B cell (primary cell): ENCODE measurements around the gene SMC6. TPM values are rescaled to one million over a fixed set of nuclear protein-coding genes. Genes with fewer than 3 reads are reported as not detected.

Experiments
- ATAC-seq: fragments of 200-7000 bp; cut with Tn5 transposase; one replicate; pipeline ENCODE4 v1.10.0; 2021; ENCODE audit warnings: low read depth, mild to moderate bottlenecking, moderate number of reproducible peaks, moderate library complexity
- CTCF ChIA-PET: fragments of 350-600 bp; sonication (Branson Sonifier 250); formaldehyde crosslinking; loops from one replicate; lab custom pipeline; 2021; ENCODE audit warnings: antibody characterized with exemption, inconsistent platforms; lab: Charles Lee
- POLR2A ChIA-PET: fragments of 350-600 bp; sonication (Branson Sonifier 250); formaldehyde crosslinking; loops from one replicate; lab custom pipeline; 2021; ENCODE audit warnings: antibody characterized with exemption; lab: Charles Lee
- DNase-seq: peaks from one replicate; pipeline ENCODE4 v3.0.0; 2013
- H2AFZ ChIP-seq: 2 replicates; pipeline ENCODE4 v1.6.1; 2012; ENCODE audit warnings: mild to moderate bottlenecking, low read depth, low read length; ENCODE audit not compliant: insufficient read depth, poor library complexity, severe bottlenecking
- H3K27ac ChIP-seq, 2 donors: 1 replicate in 1 of 2; 2 replicates in 1 of 2; pipeline ENCODE4 v1.5.1; 2012 to 2013; ENCODE audit warnings: low read length in 2 of 2, mild to moderate bottlenecking in 2 of 2, moderate library complexity in 1 of 2
- H3K27me3 ChIP-seq, 4 experiments: fragments of 200-600 bp in 1 of 4; sonication (generic) in 1 of 4; replicated peaks in 1 of 4; 1 replicate in 2 of 4; 2 replicates in 2 of 4; pipeline versions ENCODE4 v1.6.1 to v1.7.0; 2013 to 2016; ENCODE audit warnings: low read length in 3 of 4, mild to moderate bottlenecking in 2 of 4, mixed read lengths in 1 of 4, moderate library complexity in 1 of 4; ENCODE audit not compliant: insufficient read depth in 4 of 4, control insufficient read depth in 3 of 4; ENCODE audit errors: control extremely low read depth in 1 of 4
- H3K36me3 ChIP-seq, 2 experiments: replicated peaks in 1 of 2; 1 replicate in 1 of 2; 2 replicates in 1 of 2; pipeline versions ENCODE4 v1.6.1 to v1.7.1; 2013; ENCODE audit warnings: low read length in 1 of 2; ENCODE audit not compliant: insufficient read depth in 2 of 2, control insufficient read depth in 1 of 2; ENCODE audit errors: control extremely low read depth in 1 of 2, extremely low read depth in 1 of 2
- H3K4me1 ChIP-seq, 2 donors: fragments of 200-600 bp in 1 of 2; sonication (generic) in 1 of 2; 1 replicate in 1 of 2; 2 replicates in 1 of 2; pipeline versions ENCODE4 v1.5.1 to v1.6.1; 2013 to 2017; ENCODE audit warnings: low read length in 2 of 2; ENCODE audit not compliant: control insufficient read depth in 2 of 2, insufficient read depth in 2 of 2
- H3K4me2 ChIP-seq: replicated peaks from 2 replicates; pipeline ENCODE3; 2012; ENCODE audit warnings: mild to moderate bottlenecking, low read depth, low read length; ENCODE audit not compliant: poor library complexity, severe bottlenecking
- H3K4me3 ChIP-seq, 5 experiments: fragments of 200-600 bp in 1 of 5; sonication (generic) in 1 of 5; 1 replicate in 3 of 5; 2 replicates in 2 of 5; pipeline versions ENCODE4 v1.5.1 to v1.7.0; 2011 to 2016; ENCODE audit warnings: low read length in 4 of 5, mild to moderate bottlenecking in 4 of 5, low read depth in 2 of 5, control low read depth in 1 of 5, moderate library complexity in 1 of 5; ENCODE audit not compliant: insufficient read depth in 1 of 5; ENCODE audit errors: control extremely low read depth in 1 of 5, extremely low read depth in 1 of 5
- H3K79me2 ChIP-seq: fragments of 200-600 bp; sonication (generic); one replicate; pipeline ENCODE4 v1.6.0; 2016; ENCODE audit warnings: low read length; ENCODE audit not compliant: control insufficient read depth, insufficient read depth
- H3K9ac ChIP-seq: fragments of 200-600 bp; sonication (generic); 2 replicates; pipeline ENCODE4 v1.6.1; 2017; ENCODE audit warnings: mild to moderate bottlenecking, low read length, moderate library complexity
- H3K9me3 ChIP-seq, 3 donors: one replicate each; pipeline versions ENCODE4 v1.6.1 to v1.7.1; 2013; ENCODE audit warnings: low read length in 2 of 3; ENCODE audit not compliant: control insufficient read depth in 2 of 3, insufficient read depth in 1 of 3; ENCODE audit errors: control extremely low read depth in 1 of 3
- H4K20me1 ChIP-seq: 2 replicates; pipeline ENCODE4 v1.6.0; 2012; ENCODE audit warnings: mild to moderate bottlenecking, low read length; ENCODE audit not compliant: insufficient read depth, control insufficient read depth, poor library complexity, severe bottlenecking
- H3K27ac Mint-ChIP-seq: one replicate; pipeline ENCODE4 v1.8.0; 2021; ENCODE audit warnings: mixed read lengths
- H3K27me3 Mint-ChIP-seq: one replicate; pipeline ENCODE4 v1.8.0; 2021; ENCODE audit warnings: mixed read lengths
- H3K4me1 Mint-ChIP-seq: one replicate; pipeline ENCODE4 v1.8.0; 2021; ENCODE audit warnings: mixed read lengths
- H3K4me3 Mint-ChIP-seq: one replicate; pipeline ENCODE4 v1.8.0; 2021; ENCODE audit warnings: mixed read lengths
- H3K9me3 Mint-ChIP-seq: one replicate; pipeline ENCODE4 v1.8.0; 2022; ENCODE audit warnings: mixed read lengths; ENCODE audit not compliant: insufficient read depth
- EZH2 ChIP-seq: IDR thresholded peaks from 2 replicates; pipeline ENCODE4 v1.6.1; 2012; ENCODE audit warnings: borderline replicate concordance, low read depth, mild to moderate bottlenecking, moderate library complexity, low read length; ENCODE audit not compliant: insufficient read depth, poor library complexity, severe bottlenecking
- WGBS: methylation state at CpG from one replicate; pipeline ENCODE4 v1.1.5; 2013; ENCODE audit warnings: missing lambda C conversion rate; ENCODE audit not compliant: insufficient coverage; 5-methylcytosine and 5-hydroxymethylcytosine counted together
- intact Hi-C: fragments of 100-400 bp; cut with micrococcal nuclease; formaldehyde crosslinking; loops from one replicate; pipeline ENCODE4 v1.10.0; 2022
- polyA plus RNA-seq: library from polyadenylated mRNA; depleted of rRNA; stranded (reverse); fragments of >200 nt; gene quantifications from 2 replicates; pipeline ENCODE4 v1.2.3, GENCODE V29; 2012
- total RNA-seq, 2 donors: library from RNA; stranded (reverse); fragments of 120-200 nt in 1 of 2; gene quantifications; 1 replicate in 1 of 2; 2 replicates in 1 of 2; pipeline versions ENCODE4 v1.2.3 to v1.2.4, GENCODE V29; 2013 to 2022
- TF ChIP-seq, protein P1 (sequence below): fragments of 200-600 bp; IDR thresholded peaks from one replicate; pipeline ENCODE4 v1.8.0; 2022; ENCODE audit warnings: antibody characterized with exemption, mild to moderate bottlenecking

SMC6 gene
- total and polyA plus RNA-seq, 2 donors (not counting 1 experiment from before 2014, with no cell fraction given): 27.2 to 111 TPM

DNA sequence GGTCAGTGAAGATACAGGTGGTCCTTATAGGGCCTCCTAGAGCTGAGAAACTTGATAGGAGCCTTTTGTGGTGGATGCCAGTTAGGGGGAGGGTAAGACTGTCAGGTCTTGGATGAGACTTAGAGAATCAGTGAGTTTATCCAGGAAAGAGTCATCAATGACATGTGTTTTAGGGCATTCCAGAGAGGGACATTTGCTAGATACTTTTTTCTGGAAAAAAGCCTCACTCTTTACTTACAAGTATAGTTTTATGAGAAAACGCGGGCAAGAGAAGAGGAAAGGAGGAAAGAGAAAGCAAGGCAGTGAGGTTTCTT lies 38.2 kb upstream of the SMC6 start:
- Histone ChIP-seq H3K4me3 (no peak overlapping the region), H3K4me1 (peaks cover 2 to 13% of the 10 kb centered on the region in 2 donors), H3K27me3 (no peaks in the 10 kb centered on the region), H3K4me2 (no peak overlapping the region), H3K9ac (no peak overlapping the region), H3K9me3 (no peaks in the 10 kb centered on the region), H3K36me3 (no peaks in the 10 kb centered on the region), H4K20me1 (no peaks in the 10 kb centered on the region), H3K27ac (no peak overlapping the region), H2AFZ (peak overlapping the region; percentile 9), H3K79me2 (no peaks in the 10 kb centered on the region)
- TF ChIP-seq EZH2: no peak
- TF ChIP-seq, protein P1, sequence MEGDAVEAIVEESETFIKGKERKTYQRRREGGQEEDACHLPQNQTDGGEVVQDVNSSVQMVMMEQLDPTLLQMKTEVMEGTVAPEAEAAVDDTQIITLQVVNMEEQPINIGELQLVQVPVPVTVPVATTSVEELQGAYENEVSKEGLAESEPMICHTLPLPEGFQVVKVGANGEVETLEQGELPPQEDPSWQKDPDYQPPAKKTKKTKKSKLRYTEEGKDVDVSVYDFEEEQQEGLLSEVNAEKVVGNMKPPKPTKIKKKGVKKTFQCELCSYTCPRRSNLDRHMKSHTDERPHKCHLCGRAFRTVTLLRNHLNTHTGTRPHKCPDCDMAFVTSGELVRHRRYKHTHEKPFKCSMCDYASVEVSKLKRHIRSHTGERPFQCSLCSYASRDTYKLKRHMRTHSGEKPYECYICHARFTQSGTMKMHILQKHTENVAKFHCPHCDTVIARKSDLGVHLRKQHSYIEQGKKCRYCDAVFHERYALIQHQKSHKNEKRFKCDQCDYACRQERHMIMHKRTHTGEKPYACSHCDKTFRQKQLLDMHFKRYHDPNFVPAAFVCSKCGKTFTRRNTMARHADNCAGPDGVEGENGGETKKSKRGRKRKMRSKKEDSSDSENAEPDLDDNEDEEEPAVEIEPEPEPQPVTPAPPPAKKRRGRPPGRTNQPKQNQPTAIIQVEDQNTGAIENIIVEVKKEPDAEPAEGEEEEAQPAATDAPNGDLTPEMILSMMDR: no peak
- ATAC-seq (no peak), DNase-seq (no peak)
- Mint-ChIP-seq H3K9me3 (no peaks in the 10 kb centered on the region), H3K4me3 (no peak overlapping the region), H3K27ac (no peak overlapping the region), H3K27me3 (no peaks in the 10 kb centered on the region), H3K4me1 (peaks cover 28% of the 10 kb centered on the region)
- intact Hi-C loops: no loop called here
- POLR2A ChIA-PET: no interaction called here
- no CpG with 5 or more reads among the region's 2 CpGs for WGBS
- CTCF ChIA-PET: interaction anchor here (0.8 kb wide), 1 partner anchor 29 kb away, joined by 3 read pairs; no protein-coding TSS in a partner anchor

DNA sequence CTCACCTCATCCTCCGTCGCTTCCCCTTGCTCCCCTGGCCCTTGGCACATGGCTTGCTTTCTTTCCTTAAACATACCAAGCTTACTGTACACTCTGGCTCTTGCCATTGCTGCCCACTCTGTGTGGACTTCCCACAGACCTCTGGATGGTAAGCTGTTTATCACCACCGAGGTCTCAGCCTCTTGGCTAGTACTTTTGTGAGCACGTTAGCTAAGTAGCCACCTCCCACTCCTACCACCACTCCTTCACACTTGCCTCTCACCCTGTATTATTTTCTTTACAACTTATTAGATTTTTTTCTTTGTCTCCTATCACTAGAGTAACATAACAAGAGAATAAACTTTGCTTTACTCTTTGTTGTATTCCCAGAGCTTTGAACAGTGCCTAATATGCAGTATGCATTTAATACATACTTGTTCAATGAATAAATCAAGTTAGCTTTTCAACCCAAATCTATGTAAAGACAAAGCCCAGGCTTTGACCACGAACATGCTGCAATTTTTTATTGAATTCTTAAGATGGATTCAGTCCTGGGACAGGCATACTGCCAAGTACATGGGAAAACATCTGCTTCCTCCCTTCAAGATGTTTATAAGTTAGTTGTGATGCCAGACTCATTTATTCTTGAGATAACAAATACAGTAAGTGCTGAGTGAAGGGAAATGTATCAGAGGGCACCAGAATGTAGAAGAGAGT lies 37.7 kb upstream of the SMC6 start:
- ATAC-seq: no peak
- TF ChIP-seq, protein P1: no peak
- no peak overlapping the region for H3K4me3 Mint-ChIP-seq
- Histone ChIP-seq H3K4me1 (peaks cover 2 to 13% of the 10 kb centered on the region in 2 donors), H2AFZ (no peak overlapping the region), H3K9me3 (no peaks in the 10 kb centered on the region), H3K4me2 (no peak overlapping the region), H3K27ac (no peak overlapping the region), H3K9ac (no peak overlapping the region), H3K36me3 (no peaks in the 10 kb centered on the region), H3K27me3 (no peaks in the 10 kb centered on the region), H3K4me3 (no peak overlapping the region), H4K20me1 (no peaks in the 10 kb centered on the region), H3K79me2 (no peaks in the 10 kb centered on the region)
- WGBS: 45% methylated on average over 4 of the region's 5 CpGs
- CTCF ChIA-PET: interaction anchor here (0.8 kb wide), 1 partner anchor 29 kb away, joined by 3 read pairs; no protein-coding TSS in a partner anchor
- peaks cover 28% of the 10 kb centered on the region for H3K4me1 Mint-ChIP-seq
- H3K27ac Mint-ChIP-seq: peak overlapping the region; percentile 2
- DNase-seq: no peak
- intact Hi-C loops: no loop called here
- POLR2A ChIA-PET: no interaction called here
- no peaks in the 10 kb centered on the region for H3K27me3 Mint-ChIP-seq
- H3K9me3 Mint-ChIP-seq: no peaks in the 10 kb centered on the region
